ENCODE measurements around the gene CDK2. TPM values are rescaled to one million over a fixed set of nuclear protein-coding genes. Genes with fewer than 3 reads are reported as not detected.

Gene CDK2
- total RNA-seq, 2 donors from 2014 or later: 5.4 to 13.8 TPM

- Histone ChIP-seq H3K36me3 (peaks cover 4% of the 10 kb centered on the region), H3K27me3 (no peaks in the 10 kb centered on the region), H3K4me1 (peaks cover 0 to 11% of the 10 kb centered on the region in 2 donors), H3K27ac (no peak overlapping the region), H3K9me3 (no peaks in the 10 kb centered on the region), H3K4me3 (no peak overlapping the region)
- no peak for TF ChIP-seq CTCF (IDR thresholded peaks at IDR 0.05)
- DNase-seq (ENCODE audit: low spot score): no peak
Measured at GRCh38 chr12:55942577-55943136, 24.0 kb upstream of the CDK2 start.

- H3K27ac ChIP-seq: no peak overlapping the region
- H3K36me3 ChIP-seq: peaks cover 9% of the 10 kb centered on the region
- TF ChIP-seq CTCF (IDR thresholded peaks at IDR 0.05): no peak
- no peak for DNase-seq (ENCODE audit: low spot score)
- H3K4me1 ChIP-seq: no peaks in the 10 kb centered on the region
- H3K27me3 ChIP-seq: no peaks in the 10 kb centered on the region
- no peak overlapping the region for H3K4me3 ChIP-seq
- H3K9me3 ChIP-seq: no peaks in the 10 kb centered on the region
Measured at GRCh38 chr12:55946553-55946952, 20.1 kb upstream of the CDK2 start.

- TF ChIP-seq CTCF (IDR thresholded peaks at IDR 0.05): no peak
- Histone ChIP-seq H3K9me3 (no peaks in the 10 kb centered on the region), H3K27ac (no peak overlapping the region), H3K36me3 (peaks cover 18% of the 10 kb centered on the region), H3K4me3 (no peak overlapping the region), H3K27me3 (no peaks in the 10 kb centered on the region), H3K4me1 (no peaks in the 10 kb centered on the region)
- DNase-seq (ENCODE audit: low spot score): no peak
Measured at GRCh38 chr12:55955344-55955743, 11.3 kb upstream of the CDK2 start.

GRCh38 chr12:55955800-55956508 is 10.7 kb upstream of the CDK2 start:
- Histone ChIP-seq H3K36me3 (peaks cover 18% of the 10 kb centered on the region), H3K27me3 (no peaks in the 10 kb centered on the region), H3K27ac (no peak overlapping the region), H3K9me3 (no peaks in the 10 kb centered on the region), H3K4me3 (no peak overlapping the region), H3K4me1 (no peaks in the 10 kb centered on the region)
- no peak for TF ChIP-seq CTCF (IDR thresholded peaks at IDR 0.05)
- no peak for DNase-seq (ENCODE audit: low spot score)

- no peaks in the 10 kb centered on the region for H3K9me3 ChIP-seq
- H3K4me3 ChIP-seq: no peak overlapping the region
- peaks cover 5% of the 10 kb centered on the region for H3K36me3 ChIP-seq
- no peaks in the 10 kb centered on the region for H3K4me1 ChIP-seq
- H3K27ac ChIP-seq: no peak overlapping the region
- DNase-seq (ENCODE audit: low spot score): no peak
- no peak for TF ChIP-seq CTCF (IDR thresholded peaks at IDR 0.05)
- no peaks in the 10 kb centered on the region for H3K27me3 ChIP-seq
Measured at GRCh38 chr12:55957106-55957859, 9.3 kb upstream of the CDK2 start.
